Measurements from ENCODE around the gene BCKDK. TPM values are rescaled to one million over a fixed set of nuclear protein-coding genes. Genes with fewer than 3 reads are reported as not detected.
A peak's percentile ranks its signal among the peaks of the same experiment; 100 is the strongest.

The BCKDK gene
- total RNA-seq, 1 donor from 2014 or later: 37.0 TPM

- no peak overlapping the region for H3K27ac Mint-ChIP-seq
- no peak overlapping the region for H3K4me3 Mint-ChIP-seq
- peaks cover 6% of the 10 kb centered on the region for H3K4me1 Mint-ChIP-seq
- H3K9me3 Mint-ChIP-seq: no peaks in the 10 kb centered on the region
- no peak for DNase-seq (ENCODE audit: low spot score in 2 of 2, unreplicated experiment in 2 of 2)
- TF ChIP-seq CTCF (IDR thresholded peaks at IDR 0.05; ENCODE audit: unreplicated experiment): no peak
- peaks cover 19% of the 10 kb centered on the region for H3K36me3 Mint-ChIP-seq
- no peaks in the 10 kb centered on the region for H3K27me3 Mint-ChIP-seq (ENCODE audit: low read depth)
Observed at GRCh38 chr16:31111881-31112466, 3.8 kb downstream of the BCKDK start.

- Mint-ChIP-seq H3K4me1 (peaks cover 6% of the 10 kb centered on the region), H3K27ac (no peak overlapping the region), H3K27me3 (ENCODE audit: low read depth) (no peaks in the 10 kb centered on the region), H3K4me3 (no peak overlapping the region), H3K9me3 (no peaks in the 10 kb centered on the region), H3K36me3 (peaks cover 19% of the 10 kb centered on the region)
- no peak for DNase-seq (ENCODE audit: low spot score in 2 of 2, unreplicated experiment in 2 of 2)
- TF ChIP-seq CTCF (IDR thresholded peaks at IDR 0.05; ENCODE audit: unreplicated experiment): no peak
Observed at GRCh38 chr16:31112711-31113110, 4.5 kb downstream of the BCKDK start.

GRCh38 chr16:31113121-31114120 lies 5.2 kb downstream of the BCKDK start:
- no peak for TF ChIP-seq CTCF (IDR thresholded peaks at IDR 0.05; ENCODE audit: unreplicated experiment)
- Mint-ChIP-seq H3K4me1 (peaks cover 8% of the 10 kb centered on the region), H3K27ac (peak overlapping the region; percentile 40), H3K27me3 (ENCODE audit: low read depth) (no peaks in the 10 kb centered on the region), H3K4me3 (no peak overlapping the region), H3K36me3 (peaks cover 19% of the 10 kb centered on the region), H3K9me3 (no peaks in the 10 kb centered on the region)
- DNase-seq (ENCODE audit: low spot score in 2 of 2, unreplicated experiment in 2 of 2): no peak

GRCh38 chr16:31114468-31114867 lies 6.3 kb downstream of the BCKDK start:
- Mint-ChIP-seq H3K4me3 (peak overlapping the region; percentile 20), H3K27ac (peak overlapping the region; percentile 85)

More at GRCh38 chr16:31114468-31114867, 6.3 kb downstream of the BCKDK start:
- no peaks in the 10 kb centered on the region for H3K9me3 Mint-ChIP-seq
- H3K36me3 Mint-ChIP-seq: peaks cover 19% of the 10 kb centered on the region
- no peak for TF ChIP-seq CTCF (IDR thresholded peaks at IDR 0.05; ENCODE audit: unreplicated experiment)
- DNase-seq (ENCODE audit: low spot score in 2 of 2, unreplicated experiment in 2 of 2): no peak
- peaks cover 13% of the 10 kb centered on the region for H3K4me1 Mint-ChIP-seq
- H3K27me3 Mint-ChIP-seq (ENCODE audit: low read depth): no peaks in the 10 kb centered on the region
